ENCODE data around the gene SRCAP.

DNA sequence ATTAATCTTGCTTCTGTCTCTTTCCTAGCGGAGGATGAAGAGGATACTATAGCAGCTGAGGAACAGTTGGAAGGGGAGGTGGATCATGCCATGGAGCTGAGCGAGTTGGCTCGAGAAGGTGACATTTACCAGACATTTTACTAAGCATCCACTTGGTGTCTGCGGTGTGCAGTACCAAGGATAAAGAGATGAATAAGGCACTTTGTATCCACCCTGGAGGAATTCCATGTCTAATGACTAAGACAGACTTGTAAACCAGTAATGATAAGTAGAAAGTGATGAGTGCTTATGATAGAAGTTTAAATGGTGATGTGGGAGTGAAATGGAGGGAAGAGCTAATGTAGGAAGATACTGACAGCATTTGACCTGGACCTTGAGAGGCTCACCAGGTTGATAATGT lies 12.0 kb downstream of the SRCAP start:
- TF ChIP-seq, protein P1, sequence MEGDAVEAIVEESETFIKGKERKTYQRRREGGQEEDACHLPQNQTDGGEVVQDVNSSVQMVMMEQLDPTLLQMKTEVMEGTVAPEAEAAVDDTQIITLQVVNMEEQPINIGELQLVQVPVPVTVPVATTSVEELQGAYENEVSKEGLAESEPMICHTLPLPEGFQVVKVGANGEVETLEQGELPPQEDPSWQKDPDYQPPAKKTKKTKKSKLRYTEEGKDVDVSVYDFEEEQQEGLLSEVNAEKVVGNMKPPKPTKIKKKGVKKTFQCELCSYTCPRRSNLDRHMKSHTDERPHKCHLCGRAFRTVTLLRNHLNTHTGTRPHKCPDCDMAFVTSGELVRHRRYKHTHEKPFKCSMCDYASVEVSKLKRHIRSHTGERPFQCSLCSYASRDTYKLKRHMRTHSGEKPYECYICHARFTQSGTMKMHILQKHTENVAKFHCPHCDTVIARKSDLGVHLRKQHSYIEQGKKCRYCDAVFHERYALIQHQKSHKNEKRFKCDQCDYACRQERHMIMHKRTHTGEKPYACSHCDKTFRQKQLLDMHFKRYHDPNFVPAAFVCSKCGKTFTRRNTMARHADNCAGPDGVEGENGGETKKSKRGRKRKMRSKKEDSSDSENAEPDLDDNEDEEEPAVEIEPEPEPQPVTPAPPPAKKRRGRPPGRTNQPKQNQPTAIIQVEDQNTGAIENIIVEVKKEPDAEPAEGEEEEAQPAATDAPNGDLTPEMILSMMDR (IDR thresholded peaks at IDR 0.05): no peak
- no peak for TF ChIP-seq POLR2A (IDR thresholded peaks at IDR 0.05)
- no peak for TF ChIP-seq POLR2AphosphoS5 (IDR thresholded peaks at IDR 0.05)
- no peak for TF ChIP-seq EP300 (IDR thresholded peaks at IDR 0.05)

Measured in sigmoid colon (tissue), 4 donors.